ENCODE measurements around the gene FKBP15.

DNA sequence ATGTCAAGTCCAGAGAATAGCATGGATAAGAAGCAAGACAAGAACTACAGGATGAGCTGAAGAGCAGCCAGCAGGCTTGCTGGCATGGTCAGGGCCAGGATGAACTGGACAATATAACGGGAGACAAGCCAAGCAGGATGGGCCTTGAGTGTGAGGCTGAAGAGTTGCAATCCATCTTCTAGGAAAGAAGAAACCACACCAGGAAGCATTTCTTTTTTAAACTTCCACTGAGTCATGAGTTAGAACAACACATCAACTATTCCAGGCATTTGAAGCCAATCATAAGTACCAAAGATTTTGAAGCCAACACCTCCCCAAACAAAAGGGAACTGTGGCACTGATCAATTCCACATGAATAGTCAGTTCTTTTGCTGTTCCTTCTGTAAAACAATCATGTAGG lies 43.0 kb downstream of the FKBP15 start:
- TF ChIP-seq, protein P1, sequence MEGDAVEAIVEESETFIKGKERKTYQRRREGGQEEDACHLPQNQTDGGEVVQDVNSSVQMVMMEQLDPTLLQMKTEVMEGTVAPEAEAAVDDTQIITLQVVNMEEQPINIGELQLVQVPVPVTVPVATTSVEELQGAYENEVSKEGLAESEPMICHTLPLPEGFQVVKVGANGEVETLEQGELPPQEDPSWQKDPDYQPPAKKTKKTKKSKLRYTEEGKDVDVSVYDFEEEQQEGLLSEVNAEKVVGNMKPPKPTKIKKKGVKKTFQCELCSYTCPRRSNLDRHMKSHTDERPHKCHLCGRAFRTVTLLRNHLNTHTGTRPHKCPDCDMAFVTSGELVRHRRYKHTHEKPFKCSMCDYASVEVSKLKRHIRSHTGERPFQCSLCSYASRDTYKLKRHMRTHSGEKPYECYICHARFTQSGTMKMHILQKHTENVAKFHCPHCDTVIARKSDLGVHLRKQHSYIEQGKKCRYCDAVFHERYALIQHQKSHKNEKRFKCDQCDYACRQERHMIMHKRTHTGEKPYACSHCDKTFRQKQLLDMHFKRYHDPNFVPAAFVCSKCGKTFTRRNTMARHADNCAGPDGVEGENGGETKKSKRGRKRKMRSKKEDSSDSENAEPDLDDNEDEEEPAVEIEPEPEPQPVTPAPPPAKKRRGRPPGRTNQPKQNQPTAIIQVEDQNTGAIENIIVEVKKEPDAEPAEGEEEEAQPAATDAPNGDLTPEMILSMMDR (IDR thresholded peaks at IDR 0.05), result no peak
- no peak for TF ChIP-seq POLR2A (IDR thresholded peaks at IDR 0.05)
